NCI-H510A (cell line): ENCODE measurements around the gene ZBTB1.
"Not testable (repeated sequence)": the region's sequence is repeated elsewhere in the genome, so short reads cannot be mapped to it uniquely, and the experiment has no call there.

ENCODE experiments used
- DNase-seq: peaks from one replicate; lab custom pipeline; 2025; lab: John Stamatoyannopoulos, UW

The ZBTB1 gene

GRCh38 chr14:64531567-64531966 is 27.0 kb downstream of the ZBTB1 start:
- no peak for DNase-seq

- DNase-seq = no peak
These were observed 32.1 kb downstream of the ZBTB1 start for GRCh38 chr14:64536488-64537245.

DNA sequence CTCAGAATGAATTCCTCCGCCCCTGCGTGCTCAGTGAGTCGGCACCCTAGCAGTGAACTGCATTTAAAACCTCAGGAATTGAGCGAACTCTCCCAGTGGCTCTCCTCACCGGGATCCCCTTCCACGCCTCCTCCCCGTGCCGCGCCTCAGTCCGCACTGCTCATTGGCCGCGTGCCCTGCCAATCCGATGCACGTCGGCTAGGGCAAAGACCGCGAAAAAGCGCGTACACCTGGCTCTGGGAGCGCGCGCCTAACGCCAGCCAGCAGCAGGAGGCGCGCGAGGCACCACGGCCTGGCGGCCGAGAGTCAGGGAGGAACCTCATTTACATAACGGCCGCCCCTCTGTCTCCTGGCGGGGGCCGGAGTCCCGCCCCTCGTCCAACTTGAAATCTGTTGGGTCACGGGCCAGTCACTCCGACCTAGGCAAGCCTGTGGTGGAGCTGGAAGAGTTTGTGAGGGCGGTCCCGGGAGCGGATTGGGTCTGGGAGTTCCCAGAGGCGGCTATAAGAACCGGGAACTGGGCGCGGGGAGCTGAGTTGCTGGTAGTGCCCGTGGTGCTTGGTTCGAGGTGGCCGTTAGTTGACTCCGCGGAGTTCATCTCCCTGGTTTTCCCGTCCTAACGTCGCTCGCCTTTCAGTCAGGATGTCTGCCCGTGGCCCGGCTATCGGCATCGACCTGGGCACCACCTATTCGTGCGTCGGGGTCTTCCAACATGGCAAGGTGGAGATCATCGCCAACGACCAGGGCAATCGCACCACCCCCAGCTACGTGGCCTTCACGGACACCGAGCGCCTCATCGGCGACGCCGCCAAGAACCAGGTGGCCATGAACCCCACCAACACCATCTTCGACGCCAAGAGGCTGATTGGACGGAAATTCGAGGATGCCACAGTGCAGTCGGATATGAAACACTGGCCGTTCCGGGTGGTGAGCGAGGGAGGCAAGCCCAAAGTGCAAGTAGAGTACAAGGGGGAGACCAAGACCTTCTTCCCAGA is 35.9 kb downstream of the ZBTB1 start, which contains the start of gene HSPA2:
Gene HSPA2, plus strand, starts transcription at position 534 of the 995 bp plus-strand sequence. Its CDS starts 109 bp downstream, at position 643.
- peak; percentile 99 for DNase-seq

DNA sequence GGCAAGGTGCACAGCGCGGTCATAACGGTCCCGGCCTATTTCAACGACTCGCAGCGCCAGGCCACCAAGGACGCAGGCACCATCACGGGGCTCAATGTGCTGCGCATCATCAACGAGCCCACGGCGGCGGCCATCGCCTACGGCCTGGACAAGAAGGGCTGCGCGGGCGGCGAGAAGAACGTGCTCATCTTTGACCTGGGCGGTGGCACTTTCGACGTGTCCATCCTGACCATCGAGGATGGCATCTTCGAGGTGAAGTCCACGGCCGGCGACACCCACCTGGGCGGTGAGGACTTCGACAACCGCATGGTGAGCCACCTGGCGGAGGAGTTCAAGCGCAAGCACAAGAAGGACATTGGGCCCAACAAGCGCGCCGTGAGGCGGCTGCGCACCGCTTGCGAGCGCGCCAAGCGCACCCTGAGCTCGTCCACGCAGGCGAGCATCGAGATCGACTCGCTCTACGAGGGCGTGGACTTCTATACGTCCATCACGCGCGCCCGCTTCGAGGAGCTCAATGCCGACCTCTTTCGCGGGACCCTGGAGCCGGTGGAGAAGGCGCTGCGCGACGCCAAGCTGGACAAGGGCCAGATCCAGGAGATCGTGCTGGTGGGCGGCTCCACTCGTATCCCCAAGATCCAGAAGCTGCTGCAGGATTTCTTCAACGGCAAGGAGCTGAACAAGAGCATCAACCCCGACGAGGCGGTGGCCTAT is 36.8 kb downstream of the ZBTB1 start:
- DNase-seq = peak; percentile 48

- no peak for DNase-seq
These were observed 37.6 kb downstream of the ZBTB1 start for GRCh38 chr14:64541972-64542835.

DNA sequence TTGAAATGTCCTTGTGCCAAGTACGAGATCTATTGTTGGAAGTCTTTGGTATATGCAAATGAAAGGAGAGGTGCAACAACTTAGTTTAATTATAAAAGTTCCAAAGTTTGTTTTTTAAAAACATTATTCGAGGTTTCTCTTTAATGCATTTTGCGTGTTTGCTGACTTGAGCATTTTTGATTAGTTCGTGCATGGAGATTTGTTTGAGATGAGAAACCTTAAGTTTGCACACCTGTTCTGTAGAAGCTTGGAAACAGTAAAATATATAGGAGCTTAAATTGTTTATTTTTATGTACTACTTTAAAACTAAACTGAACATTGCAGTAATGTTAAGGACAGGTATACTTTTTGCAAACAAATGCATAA is 38.2 kb downstream of the ZBTB1 start:
- no peak for DNase-seq

GRCh38 chr14:64544607-64545312 is 40.2 kb downstream of the ZBTB1 start:
- DNase-seq = no peak

GRCh38 chr14:64549016-64549415 is 44.4 kb downstream of the ZBTB1 start:
- no peak for DNase-seq

- DNase-seq = peak; percentile 54
These were observed 45.4 kb downstream of the ZBTB1 start, which contains the start of gene PPP1R36 for GRCh38 chr14:64549791-64550620. Gene PPP1R36 (plus strand): TSS chr14:64549961. CDS start chr14:64549998, 37 bp downstream.

DNA sequence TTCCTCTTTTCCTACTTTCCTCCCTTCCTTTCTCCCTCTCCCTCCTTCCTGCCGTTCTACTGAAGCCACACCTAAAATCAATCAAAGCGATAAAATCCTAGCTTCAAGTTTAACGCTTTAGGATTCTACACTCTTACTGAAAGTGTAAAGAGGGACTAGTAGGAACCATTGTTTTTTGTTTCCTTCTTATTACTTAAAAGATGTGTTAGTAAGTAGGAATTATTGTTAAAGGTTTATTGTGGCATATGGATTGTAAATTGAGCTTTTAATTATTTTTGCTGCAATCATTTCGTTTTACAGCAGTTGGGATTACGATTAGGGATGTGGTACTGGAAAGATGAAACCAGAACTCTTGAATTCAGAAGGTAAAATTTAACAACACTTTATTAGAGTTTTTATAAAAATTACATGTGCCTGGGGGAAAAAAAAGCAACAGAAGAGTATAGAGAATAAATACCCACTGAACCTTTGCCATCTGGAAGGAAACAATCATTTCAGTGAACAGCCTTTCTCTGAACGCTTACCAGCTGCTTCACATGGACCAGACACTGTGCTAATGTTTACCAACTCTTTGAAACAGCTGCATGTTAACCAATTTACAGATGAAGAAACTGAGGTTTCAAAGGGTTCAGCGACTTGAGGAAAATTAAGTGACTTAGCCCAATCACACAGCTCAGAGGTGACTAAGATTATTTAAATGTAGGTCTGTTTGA is 46.2 kb downstream of the ZBTB1 start:
- no peak for DNase-seq

GRCh38 chr14:64554556-64554955 is 50.0 kb downstream of the ZBTB1 start:
- no peak for DNase-seq

GRCh38 chr14:64556526-64556925 is 52.0 kb downstream of the ZBTB1 start:
- DNase-seq = no peak

GRCh38 chr14:64558216-64558615 is 53.6 kb downstream of the ZBTB1 start:
- not testable (repeated sequence) for DNase-seq

DNA sequence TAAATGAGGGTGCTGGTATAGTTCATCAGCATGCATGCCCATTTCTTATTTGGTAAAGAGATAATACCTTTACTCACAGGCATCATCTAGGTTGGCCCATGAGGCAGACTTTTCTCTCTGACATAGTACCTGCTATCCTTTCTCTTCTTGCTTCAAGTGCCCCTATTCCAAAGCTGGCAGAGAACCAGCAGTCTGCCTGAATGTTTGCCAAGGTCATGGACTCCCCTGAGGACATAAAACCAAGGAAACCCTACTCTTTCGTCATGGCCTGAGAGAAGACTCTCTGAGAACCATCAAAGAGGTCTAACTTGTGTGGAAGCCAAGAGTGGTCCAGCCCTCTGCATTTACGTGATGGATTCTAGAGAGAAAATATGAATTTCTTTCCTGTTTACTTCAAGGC is 57.1 kb downstream of the ZBTB1 start:
- DNase-seq = no peak

- DNase-seq = no peak
These were observed 57.9 kb downstream of the ZBTB1 start for GRCh38 chr14:64562436-64562835.

DNA sequence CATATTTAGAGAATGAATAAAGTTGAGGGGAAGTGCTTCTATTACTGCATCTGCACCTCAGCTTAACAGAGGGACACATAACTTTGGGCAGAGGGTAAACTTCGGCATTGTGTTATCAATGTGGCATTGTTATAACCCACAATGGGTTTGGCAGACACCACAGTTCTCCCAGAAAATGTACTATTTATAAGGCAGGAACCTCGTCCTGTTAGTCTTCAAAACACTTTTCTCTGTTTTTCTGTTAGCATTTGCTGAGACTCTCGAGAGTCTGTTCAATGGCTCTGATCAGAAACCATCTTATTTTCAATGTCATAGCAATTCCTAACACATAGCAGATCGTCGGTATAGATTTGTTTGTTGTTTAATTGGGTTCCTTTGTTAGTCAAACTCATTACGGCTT is 59.1 kb downstream of the ZBTB1 start:
- DNase-seq = no peak

- DNase-seq = no peak
These were observed 62.1 kb downstream of the ZBTB1 start for GRCh38 chr14:64566651-64567122.

DNA sequence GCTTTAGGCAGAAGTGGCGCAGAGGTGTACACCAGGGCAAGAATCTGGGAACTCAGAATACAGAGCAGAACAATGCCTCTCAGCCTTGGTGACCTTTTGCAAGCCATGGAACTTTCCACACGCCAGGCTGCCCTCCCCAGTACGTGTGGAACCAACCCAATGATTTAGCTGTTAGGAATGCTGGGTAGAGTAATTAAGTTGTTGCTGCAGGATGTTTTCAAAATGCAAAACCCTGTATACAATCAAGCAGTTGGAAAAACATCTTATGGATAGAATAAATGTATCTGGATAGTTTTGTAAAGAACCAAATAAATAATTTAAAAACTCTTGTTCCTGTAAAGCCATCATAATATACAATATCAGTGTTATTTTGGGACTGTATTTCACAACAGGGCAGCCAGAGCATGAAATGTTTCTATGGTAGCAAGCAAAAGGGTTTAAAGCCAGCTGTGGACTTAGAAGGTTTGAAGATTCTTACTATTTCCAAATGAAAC is 64.6 kb downstream of the ZBTB1 start:
- no peak for DNase-seq

- not testable (repeated sequence) for DNase-seq
These were observed 65.1 kb downstream of the ZBTB1 start for GRCh38 chr14:64569646-64570045.
